Fibroblast of villous mesenchyme (primary cell): ENCODE data around the gene ANKRD9. TPM values are rescaled to one million over a fixed set of nuclear protein-coding genes. Genes with fewer than 3 reads are reported as not detected.
A peak's percentile ranks its signal among the peaks of the same experiment; 100 is the strongest.

Source experiments
- DNase-seq: peaks from one replicate; pipeline ENCODE4 v3.0.0-alpha.2; 2010; ENCODE audit warnings: low read depth
- H3K4me3 ChIP-seq: 2 replicates; pipeline ENCODE4 v1.5.1; 2011; ENCODE audit warnings: low read depth, mild to moderate bottlenecking, low read length
- total RNA-seq: library from RNA; depleted of rRNA; stranded (reverse); fragments of >200 nt; gene quantifications from 2 replicates; pipeline ENCODE4 v1.2.3, GENCODE V29; 2012
- TF ChIP-seq, protein P1 (sequence below): IDR thresholded peaks from 2 replicates; pipeline ENCODE4 v1.5.1; 2012; ENCODE audit warnings: low read depth, mild to moderate bottlenecking, low read length; ENCODE audit not compliant: insufficient read depth

ANKRD9 gene
- total RNA-seq, 1 donor, result 16.4 TPM

DNA sequence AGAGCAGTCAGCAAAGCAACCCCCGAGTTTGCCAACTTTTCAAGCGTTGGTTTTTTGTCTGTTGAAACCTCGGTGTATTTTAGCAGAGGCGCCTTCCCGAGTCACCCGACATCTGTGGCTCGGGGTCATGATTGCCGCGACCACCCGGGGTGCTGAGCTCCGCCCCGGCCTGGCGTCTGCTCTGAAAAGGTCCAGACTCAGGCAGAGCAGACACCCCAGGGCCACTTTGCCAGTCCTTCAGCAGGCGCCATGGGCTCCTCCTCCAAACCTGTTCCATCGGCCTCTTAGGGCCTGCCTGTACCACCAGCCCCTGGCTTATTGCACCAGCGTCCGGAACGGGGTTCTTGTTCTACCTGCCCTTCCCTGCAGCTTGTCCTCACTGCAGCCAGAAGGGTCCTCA, 19.1 kb downstream of the ANKRD9 start:
- H3K4me3 ChIP-seq, result no peak overlapping the region
- TF ChIP-seq, protein P1, sequence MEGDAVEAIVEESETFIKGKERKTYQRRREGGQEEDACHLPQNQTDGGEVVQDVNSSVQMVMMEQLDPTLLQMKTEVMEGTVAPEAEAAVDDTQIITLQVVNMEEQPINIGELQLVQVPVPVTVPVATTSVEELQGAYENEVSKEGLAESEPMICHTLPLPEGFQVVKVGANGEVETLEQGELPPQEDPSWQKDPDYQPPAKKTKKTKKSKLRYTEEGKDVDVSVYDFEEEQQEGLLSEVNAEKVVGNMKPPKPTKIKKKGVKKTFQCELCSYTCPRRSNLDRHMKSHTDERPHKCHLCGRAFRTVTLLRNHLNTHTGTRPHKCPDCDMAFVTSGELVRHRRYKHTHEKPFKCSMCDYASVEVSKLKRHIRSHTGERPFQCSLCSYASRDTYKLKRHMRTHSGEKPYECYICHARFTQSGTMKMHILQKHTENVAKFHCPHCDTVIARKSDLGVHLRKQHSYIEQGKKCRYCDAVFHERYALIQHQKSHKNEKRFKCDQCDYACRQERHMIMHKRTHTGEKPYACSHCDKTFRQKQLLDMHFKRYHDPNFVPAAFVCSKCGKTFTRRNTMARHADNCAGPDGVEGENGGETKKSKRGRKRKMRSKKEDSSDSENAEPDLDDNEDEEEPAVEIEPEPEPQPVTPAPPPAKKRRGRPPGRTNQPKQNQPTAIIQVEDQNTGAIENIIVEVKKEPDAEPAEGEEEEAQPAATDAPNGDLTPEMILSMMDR, result no peak
- no peak for DNase-seq

DNA sequence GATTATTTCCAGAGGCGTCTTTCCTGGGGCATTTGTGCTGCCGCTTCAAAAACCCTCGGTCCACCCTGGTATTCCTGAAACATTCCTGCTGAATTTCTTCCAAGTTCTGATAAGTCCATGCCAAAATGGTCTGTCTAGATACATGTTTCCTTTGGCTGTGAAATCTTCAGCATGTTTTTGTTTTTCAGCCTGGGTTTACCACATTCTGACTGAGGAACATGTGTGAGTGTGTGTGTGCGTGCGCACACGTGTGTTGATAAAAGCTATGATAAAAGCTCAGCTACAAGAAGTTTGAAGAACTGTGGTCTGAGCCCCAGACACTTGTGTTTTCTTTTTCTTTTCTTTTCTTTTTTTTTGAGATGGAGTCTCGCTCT, 22.4 kb downstream of the ANKRD9 start:
- no peak overlapping the region for H3K4me3 ChIP-seq
- TF ChIP-seq, protein P1, result no peak
- peak; percentile 51 for DNase-seq

DNA sequence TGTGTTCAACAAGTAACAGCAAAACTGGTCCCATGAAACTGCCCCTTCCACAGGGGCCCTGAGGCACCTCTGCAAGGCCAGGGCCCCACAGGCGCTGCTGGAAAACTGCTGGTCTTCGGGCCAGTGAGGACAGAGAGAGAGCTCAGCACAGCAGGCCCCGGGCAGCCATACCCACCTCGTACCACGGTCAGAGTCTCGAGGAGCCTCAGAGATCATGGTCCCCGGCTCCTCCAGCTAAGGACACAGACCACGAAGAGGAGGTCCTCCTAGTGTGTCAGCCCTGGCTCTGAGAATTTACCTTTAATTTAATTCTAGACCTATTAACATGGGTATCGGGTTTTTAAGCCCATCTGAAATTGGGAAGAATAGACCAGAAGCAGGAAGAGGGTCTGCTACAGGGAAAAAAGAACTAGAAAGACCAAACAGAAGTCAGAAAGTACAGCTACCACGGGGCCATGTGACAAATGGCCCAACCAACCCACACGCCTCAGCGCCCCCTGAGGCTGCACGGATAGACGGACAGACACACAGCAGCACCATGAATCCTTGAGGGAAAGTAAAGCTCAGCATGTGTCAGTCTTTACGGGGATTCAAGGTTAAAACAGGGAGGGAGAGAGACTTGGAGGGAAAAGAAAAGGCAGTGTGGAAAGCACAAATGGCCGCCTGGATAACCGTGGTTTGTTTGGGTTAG, 22.9 kb downstream of the ANKRD9 start:
- DNase-seq, result no peak
- no peak overlapping the region for H3K4me3 ChIP-seq
- TF ChIP-seq, protein P1, result peak; percentile 8

GRCh38 chr14:102485693-102486512, 23.7 kb downstream of the ANKRD9 start:
- TF ChIP-seq, protein P1, result no peak
- DNase-seq, result no peak
- H3K4me3 ChIP-seq, result no peak overlapping the region

DNA sequence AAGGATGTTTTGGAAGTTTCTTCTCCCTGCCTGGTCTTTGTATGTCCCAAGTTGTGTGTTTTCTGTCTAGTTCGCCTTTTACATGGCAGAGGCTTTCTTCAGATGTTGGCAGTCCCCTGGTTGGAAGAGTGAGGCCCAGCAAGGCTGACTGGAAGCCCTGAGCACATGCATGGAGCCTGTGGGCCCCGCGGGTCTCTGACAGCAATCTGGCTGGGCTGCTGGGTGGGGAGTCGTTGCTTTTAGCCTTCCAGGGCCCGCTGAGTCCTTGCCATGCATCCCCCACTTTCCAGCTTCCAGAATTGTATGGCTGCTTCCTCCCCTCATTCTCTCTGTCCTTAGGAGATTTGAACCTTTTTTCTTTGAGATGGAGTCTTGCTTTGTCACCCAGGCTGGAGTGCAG, 25.3 kb downstream of the ANKRD9 start:
- TF ChIP-seq, protein P1, result no peak
- no peak overlapping the region for H3K4me3 ChIP-seq
- DNase-seq, result no peak

- no peak for DNase-seq
- TF ChIP-seq, protein P1, result no peak
- H3K4me3 ChIP-seq, result no peak overlapping the region
These were observed 27.8 kb downstream of the ANKRD9 start for GRCh38 chr14:102481791-102482238.
